ENCODE data around the gene CAND1.
"Not testable (repeated sequence)": the region's sequence is repeated elsewhere in the genome, so short reads cannot be mapped to it uniquely, and the experiment has no call there.

The CAND1 gene

DNA sequence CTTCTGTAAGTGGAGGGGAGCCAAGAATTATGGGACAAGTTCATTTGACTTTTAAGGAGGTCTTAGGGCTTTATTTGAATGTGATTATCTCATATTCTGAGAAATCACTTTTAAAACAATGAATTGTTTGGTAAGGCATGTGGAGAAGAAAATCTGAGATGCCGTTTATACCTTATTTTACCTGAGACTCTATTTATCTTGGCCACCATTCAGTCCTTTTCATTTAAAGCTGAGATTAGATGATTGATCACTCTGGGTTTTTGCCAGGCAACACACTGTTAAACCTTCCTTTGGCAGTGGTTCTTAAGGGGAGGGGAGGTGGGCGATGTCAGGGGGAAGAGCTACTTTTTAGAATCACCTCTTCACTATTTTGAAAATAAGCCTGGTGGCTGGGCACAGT is 11.4 kb downstream of the CAND1 start:
- DNase-seq (ENCODE audit: low read depth), result no peak

DNA sequence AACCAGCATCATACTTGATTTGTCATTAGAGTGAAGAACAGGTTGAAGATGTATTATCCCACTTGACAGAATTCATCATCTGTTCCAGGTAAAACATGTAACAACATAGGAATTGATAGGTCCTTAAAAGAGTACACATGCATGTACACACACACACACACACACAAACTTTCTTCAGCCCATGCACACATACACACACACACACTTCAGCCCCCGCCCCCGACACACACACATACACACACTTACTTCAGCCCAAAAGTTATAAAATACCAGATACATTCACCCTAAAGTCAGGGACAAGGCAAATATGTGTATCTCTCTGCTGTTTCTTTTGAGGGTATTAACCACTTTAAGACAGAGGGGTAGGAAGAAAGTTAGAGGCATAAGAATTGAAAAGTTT is 15.4 kb downstream of the CAND1 start:
- no peak for DNase-seq (ENCODE audit: low read depth)

DNA sequence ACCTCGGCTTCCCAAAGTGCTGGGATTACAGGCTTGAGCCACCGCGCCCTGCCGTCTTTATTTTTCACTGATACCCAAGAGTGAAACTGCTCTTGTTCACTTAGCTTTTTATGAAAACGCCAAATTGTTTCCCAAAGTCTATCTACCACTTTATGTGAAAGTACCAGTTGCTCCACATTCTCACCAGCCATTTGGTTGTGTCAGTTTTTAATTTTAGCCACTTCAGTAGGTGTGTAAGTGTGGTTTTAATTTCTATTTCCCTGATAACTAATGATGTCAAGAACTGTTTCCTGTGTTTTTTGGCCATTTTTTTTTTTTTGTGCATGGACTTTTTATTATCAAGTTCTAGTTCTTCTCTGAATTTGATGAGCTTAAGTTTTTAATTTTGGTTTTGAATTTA is 17.1 kb downstream of the CAND1 start:
- no peak for DNase-seq (ENCODE audit: low read depth)

DNA sequence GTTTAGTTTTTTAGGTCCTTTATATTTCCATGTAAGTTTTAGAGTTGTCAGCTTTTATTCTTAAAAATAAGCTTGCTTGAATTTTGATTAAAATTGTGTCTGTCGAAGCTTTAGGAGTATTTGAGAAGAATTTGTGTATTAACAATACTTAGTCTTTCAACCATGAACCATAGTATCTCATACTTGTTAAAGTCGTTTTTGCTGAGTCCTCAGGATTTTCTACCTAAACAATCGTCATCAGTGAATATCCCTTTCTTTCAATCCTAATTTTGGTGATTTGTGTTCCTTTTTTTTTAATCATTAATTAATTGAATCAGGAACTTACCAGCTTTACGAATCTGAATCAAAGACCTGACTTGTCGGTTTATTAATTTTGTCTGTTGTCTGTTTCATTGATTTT is 18.2 kb downstream of the CAND1 start:
- no peak for DNase-seq (ENCODE audit: low read depth)

DNA sequence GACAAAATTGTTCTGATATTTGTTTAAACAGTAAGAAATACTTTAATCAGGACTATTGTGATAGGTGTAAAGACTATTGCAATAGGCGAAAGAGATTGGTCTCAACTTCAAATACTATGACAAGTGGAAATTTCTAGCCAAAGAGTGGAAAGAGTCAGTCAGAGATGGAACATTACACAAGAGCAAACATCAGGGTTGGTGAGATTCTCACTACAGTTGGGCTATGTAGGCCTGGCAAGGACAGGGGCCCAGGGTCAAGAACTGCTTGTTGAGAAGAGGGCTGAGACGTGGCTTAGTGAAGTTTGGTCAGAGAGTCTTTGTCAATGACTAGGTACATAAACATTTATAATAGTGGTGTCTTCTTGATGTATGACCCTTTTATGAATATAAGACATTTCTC is 19.4 kb downstream of the CAND1 start:
- no peak for DNase-seq (ENCODE audit: low read depth)

DNA sequence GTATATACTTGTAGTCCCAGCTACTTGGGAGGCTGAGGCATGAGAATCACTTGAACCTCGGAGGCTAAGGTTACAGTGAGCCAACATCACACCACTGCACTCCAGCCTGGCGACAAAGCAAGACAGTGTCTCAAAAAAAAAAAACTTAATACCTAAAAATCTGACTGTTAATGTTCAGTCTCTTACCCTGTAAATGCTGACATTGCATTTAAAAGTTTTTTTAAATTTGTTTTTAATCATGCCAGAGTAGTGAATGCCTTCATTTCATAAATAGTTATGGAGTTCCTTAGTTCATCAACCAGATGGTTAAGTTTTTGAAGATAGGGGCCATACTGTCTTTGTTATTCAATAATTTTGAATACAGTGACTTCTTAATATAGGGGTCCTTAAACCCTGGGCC is 21.2 kb downstream of the CAND1 start:
- DNase-seq (ENCODE audit: low read depth), result no peak

DNA sequence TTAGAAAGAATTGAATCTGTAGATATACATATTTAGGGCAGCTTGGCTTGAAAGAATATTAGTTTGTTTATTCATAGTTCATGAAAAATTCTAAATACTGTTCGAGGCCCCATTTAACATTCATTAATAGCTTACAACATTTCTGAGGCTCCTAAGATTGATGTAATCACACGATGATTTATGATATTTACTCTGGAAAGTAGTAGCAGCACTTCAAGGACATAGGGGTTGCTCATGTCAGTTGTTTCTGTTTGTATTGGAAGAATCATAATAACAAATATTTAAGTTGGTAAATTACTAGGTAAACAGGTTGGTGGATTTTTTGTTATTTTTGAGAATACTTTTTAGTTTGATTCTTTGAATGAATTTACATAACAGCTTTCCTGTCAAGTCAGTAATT is 30.4 kb downstream of the CAND1 start:
- no peak for DNase-seq (ENCODE audit: low read depth)

DNA sequence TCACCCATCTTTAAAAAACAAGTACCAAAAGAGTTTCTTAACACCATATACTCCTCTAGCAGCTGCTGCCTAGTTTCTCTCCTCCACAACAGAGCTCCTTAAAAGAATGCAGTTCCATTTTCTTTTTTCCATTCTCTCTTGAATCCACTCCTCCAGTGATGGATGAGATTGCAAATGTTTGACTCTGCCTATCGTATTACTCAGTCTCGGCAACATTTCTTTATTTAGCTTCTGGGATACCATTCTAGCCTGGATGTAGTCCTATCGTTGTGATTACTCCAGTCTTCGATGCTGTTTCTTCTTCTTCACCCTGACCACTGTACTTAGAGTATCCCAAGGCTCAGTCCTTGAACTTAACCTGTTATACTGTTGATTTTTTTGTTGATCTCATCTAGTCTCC is 30.8 kb downstream of the CAND1 start:
- no peak for DNase-seq (ENCODE audit: low read depth)

DNA sequence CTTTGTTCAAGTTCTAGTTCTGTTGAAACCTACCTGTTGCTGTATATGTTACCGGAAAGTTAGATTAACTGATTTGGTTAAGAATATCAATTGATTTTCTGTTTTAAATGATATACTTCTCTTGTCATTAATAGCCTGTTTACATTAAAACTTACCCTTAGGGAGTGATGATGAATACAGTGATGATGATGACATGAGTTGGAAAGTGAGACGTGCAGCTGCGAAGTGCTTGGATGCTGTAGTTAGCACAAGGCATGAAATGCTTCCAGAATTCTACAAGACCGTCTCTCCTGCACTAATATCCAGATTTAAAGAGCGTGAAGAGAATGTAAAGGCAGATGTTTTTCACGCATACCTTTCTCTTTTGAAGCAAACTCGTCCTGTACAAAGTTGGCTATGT is 33.0 kb downstream of the CAND1 start:
- DNase-seq (ENCODE audit: low read depth), result no peak

DNA sequence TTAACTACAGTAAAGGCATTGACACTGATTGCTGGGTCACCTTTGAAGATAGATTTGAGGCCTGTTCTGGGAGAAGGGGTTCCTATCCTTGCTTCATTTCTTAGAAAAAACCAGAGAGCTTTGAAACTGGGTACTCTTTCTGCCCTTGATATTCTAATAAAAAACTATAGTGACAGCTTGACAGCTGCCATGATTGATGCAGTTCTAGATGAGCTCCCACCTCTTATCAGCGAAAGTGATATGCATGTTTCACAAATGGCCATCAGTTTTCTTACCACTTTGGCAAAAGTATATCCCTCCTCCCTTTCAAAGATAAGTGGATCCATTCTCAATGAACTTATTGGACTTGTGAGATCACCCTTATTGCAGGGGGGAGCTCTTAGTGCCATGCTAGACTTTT is 36.4 kb downstream of the CAND1 start:
- DNase-seq (ENCODE audit: low read depth), result no peak

DNA sequence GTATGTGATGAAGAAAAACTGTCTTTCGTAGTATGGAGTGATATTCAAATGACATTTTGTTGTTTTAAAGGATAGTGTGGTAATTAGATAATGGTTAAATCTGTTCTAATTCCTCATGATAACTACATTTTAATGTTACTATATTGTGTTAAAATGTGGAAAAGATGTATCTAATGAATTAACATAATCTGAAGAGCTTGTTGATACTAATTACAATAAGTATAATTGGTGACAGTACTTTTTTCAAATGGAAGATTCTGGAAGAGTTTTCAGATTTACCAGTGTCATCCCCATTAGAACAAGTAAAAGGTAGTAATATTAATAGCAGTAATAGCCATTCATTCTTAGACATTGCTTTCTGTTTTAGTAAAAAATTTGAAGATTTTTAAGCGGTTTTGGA is 37.6 kb downstream of the CAND1 start:
- no peak for DNase-seq (ENCODE audit: low read depth)

DNA sequence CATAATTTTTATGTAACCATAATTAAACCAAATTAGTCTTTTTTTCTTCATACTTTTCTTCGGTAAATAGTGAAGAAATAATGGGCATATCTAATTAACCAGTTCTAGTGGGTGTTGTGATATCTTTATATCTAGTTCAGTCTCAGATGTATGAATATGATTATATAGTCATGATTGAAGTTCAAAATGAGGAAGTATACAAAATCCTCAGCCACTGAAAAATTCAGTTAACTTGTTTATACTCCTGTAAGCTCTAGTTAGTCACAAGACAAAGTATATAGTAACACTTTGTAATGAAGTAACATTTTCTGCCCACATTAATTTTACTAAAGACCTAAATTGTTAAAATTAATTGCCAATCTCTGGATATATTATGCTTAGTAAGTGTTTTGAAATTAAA is 46.5 kb downstream of the CAND1 start:
- DNase-seq (ENCODE audit: low read depth), result no peak

DNA sequence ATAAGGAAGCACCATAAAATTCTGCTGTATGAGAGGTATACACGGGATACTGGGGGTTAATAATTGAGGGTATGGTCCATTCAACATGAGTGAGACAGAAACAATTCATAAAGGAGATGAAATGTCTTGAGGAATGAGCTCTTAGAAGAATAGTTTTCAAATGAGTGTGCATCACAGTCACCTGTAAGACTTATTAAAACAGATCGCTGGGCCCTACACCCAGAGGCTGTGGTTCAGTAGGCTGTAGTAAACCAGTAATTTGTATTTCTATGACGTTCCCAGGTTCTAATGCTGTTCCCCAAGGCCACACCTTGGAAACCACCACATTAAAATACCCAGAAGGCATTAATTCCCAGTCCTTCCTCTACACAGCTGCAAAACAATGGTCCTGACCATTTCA is 49.6 kb downstream of the CAND1 start:
- no peak for DNase-seq (ENCODE audit: low read depth)

DNA sequence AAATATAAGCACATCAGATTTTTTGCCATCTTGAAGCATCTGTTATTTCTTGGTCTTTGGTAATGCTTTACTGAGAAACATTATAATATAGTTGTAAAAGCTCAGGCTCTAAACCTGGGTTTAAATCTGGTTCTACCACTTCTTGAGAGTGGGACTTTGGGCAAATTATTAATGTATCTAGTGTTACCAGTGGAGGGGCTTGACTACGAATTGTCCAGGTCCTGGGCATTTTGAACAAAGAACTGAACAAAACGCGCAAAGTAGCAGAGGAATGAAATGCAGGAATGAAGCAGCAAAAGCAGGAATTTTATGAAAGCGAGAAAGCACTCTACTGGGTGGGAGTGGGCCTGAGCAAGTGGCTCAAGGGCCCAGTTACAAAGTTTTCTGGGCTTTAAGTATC is 50.8 kb downstream of the CAND1 start:
- DNase-seq (ENCODE audit: low read depth), result no peak

DNA sequence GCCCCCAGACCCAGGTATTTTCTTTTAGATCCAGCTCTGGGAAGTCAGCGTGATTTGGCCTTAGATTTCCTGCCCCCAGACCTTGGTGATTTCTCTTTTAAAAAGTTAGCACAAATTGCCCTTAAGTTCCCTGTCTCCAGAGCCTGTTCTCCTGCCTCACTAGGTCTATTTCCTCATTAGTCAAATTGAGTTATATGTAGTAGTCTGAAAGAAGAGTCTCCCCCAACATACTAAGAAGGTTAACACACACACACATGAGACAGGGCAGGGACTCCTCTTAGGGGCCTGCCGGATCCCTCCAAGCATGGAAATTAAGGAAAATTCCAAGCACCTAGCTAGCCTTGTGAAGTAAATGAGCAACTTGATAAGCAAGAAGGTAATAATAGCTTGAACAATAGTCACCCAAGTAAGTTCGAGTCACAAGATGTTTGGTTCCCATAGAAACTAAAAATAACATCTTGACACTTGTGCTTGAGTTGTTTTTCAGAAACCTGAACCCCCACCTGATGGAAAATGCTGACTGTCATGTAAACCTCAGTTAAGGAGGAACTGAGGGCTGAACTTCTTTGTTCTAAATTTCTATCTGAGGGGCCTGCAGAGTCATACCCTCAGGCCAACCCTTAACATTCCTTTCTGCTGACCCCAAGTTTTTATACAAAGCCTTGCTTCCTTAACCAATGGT is 51.6 kb downstream of the CAND1 start:
- no peak for DNase-seq (ENCODE audit: low read depth)

DNA sequence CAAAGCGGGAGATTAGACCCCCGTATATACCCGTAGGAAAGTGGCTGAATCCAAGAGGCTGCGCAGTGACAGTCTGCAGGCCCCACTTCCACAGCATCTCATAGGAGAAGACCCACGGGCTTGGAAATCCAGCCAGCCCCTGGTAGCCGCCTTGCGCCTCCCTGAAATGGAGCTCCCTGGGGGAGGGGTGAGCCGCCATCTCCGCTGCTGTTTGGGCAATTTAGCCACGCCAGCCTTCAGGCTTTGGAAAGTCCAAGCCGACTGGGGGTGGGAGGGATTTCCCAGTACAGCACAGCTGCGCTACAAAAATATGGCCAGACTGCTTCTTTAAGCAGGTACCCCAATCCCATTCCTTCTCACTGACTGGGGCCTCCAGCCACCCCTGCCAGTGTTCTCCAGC is 53.4 kb downstream of the CAND1 start:
- no peak for DNase-seq (ENCODE audit: low read depth)

DNA sequence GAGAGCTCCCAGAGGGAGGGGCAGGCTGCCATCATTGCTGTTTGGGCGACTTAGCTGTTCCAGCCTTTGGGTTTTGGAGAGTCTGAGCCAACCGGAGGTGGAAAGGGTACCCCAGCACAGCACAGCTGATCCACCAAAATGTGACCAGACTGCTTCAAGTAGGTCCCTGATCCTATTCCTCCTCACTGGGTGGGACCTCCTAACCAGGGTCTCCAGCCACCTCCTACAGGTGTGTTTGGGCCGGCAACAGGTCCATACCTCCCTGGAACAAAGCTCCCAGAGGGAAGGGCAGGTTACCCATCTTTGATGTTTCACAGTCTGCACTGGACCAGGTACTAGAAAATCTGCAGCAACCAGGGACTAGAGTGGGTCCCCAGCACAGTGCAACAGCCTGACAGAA is 53.8 kb downstream of the CAND1 start:
- DNase-seq (ENCODE audit: low read depth), result no peak

DNA sequence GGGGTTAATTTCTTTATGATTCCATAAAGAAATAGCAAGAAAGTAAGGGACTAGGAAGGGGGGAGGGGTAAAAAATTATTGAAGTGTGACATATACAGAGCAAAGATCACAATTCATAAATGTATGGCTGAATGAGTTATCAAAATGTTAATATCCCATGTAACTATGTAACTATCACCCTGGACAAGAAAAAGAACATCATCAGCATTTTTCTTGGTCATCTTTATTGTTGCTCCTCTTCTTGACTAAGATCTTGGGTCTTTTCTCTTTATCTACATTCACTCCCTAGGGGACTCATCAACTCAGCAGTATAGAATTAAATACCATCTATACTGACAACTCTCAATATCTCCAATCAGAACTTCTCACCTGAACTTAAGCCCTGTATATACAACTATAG is 57.5 kb downstream of the CAND1 start:
- no peak for DNase-seq (ENCODE audit: low read depth)

DNA sequence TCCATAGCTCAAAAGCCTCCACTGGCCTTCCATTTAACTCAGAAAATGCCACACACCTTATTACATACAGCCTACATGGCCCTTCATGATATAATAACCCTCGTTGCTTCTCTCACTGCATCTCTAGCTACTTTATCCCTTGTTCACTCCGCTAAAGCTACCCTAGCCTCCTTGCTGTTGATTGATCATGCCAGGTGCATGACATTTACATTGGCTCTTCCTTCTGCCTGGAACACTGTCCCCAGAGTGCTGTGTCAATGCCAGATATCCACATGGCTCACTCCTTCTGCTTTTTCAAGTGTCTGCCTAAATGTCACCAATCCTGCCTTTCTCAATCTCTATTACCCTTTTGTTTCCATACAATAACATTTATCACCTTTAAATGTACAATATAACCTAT is 58.3 kb downstream of the CAND1 start:
- DNase-seq (ENCODE audit: low read depth), result no peak

DNA sequence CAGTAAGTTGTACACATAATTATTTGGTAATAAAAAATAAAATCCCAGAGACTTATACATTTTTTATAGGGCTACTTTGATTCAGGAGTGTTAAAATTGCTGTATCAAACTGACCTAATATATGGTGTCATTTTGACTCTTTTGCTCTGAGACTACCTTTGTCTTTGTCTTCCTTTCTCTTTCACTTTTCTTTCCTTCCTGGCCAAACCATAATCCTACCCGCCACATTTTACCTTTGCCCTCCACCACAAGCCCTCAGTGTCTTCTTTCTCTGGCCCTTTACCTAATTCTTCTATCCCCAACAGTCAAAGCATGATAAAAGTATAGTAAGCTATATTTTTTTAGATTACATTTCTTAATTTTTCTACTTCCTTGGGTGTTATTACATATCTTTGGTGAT is 62.0 kb downstream of the CAND1 start:
- no peak for DNase-seq (ENCODE audit: low read depth)

DNA sequence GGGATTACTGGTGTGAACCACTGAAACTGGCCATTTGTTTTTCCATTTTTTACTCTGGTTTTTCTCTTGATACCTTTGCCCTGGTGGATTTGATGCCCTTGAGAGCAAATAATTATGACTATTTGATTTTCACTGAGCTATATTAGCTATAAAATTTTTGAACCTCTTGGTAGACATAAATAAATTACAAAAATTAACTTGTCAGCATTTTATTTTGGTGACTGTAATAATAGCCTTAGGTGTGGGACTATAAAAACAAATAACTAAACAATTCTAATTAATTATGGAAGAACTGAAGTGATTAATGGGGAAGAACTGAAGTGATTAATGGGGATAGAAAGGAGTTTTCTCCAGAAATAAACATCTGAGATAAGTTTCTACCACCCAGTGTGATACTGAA is 62.7 kb downstream of the CAND1 start:
- no peak for DNase-seq (ENCODE audit: low read depth)

DNA sequence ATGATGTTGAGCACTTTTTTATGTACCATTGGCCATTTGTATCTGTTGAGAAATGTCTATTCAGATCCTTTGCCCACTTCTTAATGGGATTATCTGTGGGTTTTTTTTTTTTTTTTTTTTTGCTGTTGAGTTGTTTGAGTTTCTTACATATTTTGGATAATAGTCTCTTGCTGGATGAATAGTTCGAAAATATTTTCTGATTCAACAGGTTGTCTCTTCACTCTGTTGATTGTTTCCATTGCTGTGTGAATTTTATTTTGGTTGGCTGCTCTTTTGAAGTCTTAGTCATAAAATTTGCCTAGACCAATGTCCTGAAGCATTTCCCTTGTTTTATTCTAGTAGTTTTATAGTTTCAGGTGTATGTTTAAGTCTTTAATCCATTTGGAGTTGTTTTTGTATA is 64.5 kb downstream of the CAND1 start:
- no peak for DNase-seq (ENCODE audit: low read depth)

DNA sequence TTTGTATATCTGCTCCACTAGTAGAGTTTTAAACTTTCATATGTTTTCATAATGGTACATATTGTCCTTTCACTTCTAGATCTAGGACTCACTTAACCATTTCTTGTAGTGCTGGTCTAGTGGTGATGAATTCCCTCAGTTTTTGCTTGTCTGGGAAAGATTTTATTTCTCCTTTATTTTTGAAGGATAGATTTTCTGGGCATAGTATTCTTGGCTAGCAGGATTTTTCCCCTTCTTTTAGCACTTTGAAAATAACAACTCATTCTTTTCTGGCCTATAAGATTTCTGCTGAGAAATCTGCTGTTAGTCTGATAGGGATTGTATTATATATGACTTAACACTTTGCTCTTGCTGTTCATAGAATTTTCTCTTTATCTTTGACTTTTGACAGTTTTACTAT is 69.3 kb downstream of the CAND1 start:
- no peak for DNase-seq (ENCODE audit: low read depth)

DNA sequence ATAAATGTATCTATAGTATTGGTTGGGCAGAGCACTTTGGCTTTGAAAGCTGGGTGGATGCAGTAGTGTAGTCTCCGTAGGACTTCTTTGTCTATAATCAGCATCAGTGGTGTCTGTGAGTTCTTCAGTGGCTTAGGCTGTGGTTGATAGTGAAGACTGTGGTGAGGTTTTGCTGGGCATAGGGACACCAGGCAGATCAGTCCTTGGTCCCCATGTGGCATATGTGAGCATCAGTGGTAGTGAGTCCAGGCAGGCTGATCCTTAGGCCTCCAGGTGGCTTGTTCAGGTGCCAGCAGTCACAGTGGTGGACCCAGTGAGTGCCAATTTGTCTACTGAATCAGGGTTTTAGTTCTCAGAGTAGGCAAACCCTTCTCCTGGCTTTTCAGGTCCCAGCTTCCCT is 70.4 kb downstream of the CAND1 start:
- DNase-seq (ENCODE audit: low read depth), result no peak

DNA sequence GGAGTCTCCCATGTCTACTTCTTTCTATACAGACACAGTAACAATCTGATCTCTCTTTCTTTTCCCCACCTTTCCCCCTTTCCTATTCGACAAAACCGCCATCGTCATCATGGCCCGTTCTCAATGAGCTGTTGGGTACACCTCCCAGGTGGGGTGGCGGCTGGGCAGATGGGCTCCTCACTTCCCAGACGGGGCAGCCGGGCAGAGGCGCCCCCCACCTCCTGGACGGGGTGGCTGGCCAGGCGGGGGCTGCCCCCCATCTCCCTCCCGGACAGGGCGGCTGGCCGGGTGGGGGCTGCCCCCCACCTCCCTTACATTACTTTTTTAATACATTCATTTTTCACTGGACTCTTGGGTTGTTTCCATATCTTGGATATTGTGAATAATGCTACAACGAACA is 71.9 kb downstream of the CAND1 start:
- not testable (repeated sequence) for DNase-seq (ENCODE audit: low read depth)

All from activated T-cell treated with anti-CD3 and anti-CD28 coated beads for 1 hour (primary cell).